GM18907 (cell line): ENCODE data around the gene TMEM106B.

Experiments used
- ATAC-seq: cut with Tn5 transposase; IDR thresholded peaks from one replicate; pipeline ENCODE4 v1.9.1; 2021; ENCODE audit warnings: mild to moderate bottlenecking, moderate library complexity; ENCODE audit not compliant: unreplicated experiment

The TMEM106B gene

DNA sequence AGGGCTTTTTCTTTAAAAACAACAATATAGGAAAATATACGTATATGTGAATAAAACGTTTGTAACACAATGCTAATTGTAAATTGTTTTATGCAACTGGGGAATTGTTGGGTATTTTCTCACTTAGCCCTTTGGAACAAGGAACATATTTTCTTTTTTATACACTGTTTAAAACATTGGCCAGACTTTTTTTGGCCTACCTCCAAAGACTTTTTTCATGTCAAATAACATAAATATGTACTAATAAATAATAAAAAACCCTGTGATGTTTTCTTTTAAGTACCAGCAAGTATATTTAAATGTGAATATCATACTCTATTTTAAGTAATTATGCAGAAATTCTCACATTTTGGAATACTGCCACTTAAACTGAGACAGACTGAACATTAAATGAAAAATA, 15.7 kb downstream of the TMEM106B start:
- ATAC-seq: no peak

DNA sequence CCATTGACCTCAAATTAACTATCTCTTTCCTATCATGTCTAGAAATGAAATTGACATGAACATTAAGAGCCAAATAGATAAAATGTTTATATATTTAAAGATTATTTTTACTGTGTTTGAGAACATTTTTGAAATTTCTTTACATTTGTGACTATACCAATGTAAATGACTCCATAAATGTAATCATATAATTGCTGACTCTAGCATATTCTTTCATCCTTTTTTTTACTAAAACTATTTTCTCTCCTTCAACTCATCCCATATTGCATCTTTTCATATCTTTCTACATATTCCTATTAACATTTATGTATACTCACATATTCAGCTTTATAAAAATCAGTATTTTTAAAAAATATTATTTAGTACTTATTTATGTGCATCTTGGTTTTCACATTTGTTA, 16.9 kb downstream of the TMEM106B start:
- no peak for ATAC-seq

DNA sequence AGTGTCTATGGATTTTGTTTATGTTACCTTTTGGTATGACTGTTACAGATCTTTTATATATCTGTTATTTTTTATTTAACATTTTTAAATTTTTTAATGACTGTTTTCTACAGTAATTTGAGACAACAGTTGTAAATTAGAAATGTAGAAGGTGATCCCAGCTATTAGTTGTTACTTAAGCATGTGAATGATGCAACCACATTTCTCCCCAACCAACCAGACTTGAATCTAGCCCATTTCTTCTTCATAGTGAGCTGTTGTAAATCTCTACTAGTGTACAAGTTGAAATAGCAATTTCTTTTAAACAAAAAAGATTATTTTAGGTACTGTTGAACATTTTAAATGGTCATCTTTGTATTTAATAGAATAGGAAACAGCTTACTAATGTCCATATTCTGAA, 18.0 kb downstream of the TMEM106B start:
- ATAC-seq: no peak

DNA sequence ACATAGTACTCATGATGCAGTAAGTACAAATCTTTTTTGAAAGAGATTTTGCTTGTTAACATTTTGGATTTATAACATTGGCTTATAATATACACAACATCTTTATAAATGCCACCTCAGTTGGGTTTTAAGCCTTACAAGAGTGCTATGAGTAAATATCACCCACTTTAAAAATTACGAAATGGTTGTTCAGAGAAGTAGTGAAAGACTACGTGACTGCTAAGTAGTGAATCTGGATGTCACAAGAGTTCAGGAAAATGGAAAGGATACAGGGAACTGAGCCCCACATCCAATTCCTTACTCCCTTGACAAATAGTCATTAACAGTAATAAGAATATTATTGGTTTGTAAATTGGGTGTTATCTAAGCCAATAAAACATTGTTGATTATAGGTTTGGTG, 20.0 kb downstream of the TMEM106B start:
- no peak for ATAC-seq

DNA sequence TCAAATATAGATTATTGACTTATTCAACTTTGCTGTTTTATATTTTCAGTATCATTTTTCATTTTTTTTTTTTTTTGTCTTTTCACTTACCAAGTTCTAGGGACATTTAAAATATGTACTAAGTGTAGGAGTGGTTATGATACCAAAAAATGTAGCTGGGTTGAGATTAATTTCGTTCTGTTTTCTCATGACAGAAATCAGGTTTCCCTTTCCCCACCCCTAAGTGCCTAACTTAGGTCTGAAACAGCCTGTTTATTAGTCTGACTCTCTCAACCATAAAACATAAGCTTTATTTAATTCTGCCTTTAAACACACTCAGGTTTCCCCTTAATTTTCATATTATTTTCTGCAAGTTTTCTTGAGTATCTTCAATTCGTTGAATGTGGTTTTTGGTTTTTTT, 22.1 kb downstream of the TMEM106B start:
- ATAC-seq: peak; percentile 59

DNA sequence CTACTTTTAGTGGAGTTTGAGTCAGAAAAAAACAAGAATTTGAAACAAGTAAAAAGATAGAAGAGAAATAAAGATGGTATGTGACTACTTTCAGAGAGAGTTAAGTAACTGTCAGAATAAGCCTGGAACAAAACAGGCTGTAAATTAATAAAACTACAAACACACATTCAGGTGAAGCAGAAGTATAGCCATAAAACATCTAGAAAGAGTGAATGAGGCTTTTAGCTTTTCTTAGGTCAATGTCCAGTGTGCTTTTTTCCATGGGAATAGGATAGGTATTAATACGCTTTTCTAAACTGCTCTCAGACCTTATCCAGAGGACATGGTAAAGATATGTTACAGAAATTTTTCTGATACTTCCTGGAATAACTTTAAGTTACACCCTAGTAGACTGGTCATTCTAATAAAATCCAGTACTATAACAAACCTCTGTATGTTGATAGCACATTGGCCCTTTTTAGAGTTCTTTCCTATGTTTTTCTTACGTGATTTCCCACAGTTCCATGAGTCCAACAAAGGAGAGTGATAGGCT, 23.3 kb downstream of the TMEM106B start:
- no peak for ATAC-seq

DNA sequence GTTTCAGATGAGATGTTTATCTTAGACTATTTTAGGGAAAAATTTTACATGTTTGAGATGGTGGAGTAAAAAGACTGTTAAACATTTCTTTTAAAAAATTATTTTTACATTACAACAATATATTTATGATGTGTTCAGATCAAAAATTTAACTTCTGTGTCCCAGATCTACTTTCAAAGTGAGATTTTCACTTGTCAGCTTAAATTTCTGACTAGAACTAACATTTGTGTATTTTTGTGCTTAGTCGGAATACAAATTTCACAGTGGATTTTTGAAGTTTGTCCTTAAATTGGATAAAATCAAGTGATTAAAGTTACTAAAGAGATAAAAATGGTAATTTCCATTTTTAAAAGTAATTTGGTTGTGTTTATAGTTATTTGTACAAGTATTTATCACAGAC, 24.9 kb downstream of the TMEM106B start:
- no peak for ATAC-seq

DNA sequence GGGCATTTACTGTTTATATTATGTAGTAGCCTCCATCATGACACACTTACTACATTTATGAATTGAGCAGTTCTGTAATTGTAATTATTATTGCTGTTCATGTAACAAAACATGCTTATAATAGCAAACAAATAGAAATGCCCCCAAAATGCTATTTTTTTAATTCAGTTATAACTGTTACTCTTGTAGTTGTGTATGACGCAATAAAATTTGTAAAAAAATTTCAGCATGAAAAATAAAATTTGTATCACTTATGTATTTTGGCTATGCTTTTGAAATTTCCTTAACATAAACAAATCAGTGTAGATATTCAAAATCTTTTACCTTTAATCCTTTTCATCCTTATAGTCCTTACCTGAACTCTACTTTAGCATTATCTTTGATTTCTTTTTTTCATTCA, 25.9 kb downstream of the TMEM106B start:
- ATAC-seq: no peak

DNA sequence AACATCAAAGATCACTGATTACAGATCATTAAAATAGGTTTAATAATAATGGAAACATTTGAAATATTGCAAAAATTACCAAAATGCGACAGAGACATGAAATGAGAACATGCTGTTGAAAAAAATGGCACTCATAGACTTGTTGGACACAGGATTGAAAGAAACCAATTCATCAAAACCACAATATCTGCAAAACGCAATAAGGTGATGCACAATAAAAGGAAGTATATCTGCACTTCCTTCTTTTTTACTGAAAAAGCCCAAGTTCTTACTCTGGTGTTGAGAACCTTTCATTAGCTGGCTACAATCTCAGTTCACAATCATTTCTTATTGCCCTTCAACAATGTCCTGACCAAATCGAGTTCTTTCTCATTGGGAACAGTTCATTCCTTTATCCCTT, 28.7 kb downstream of the TMEM106B start:
- ATAC-seq: no peak

DNA sequence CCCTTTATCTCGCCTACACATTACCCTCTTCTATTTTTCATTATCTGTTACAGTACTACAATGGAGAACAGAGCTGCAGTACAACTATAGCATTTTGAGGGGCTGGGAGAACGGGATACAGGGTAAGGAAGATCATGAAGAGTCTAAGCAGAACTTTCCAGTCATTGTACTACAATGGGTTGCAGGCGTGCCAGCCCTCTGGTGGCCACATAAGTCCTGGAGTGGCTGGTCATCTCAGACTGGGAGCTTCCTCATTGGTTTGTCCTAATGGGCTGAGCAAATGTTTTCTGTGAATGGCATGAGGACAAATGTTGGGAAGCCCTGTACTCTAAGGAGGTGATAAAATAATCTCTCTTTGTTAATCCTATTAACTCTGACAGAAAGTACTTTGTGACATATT, 33.0 kb downstream of the TMEM106B start:
- no peak for ATAC-seq

DNA sequence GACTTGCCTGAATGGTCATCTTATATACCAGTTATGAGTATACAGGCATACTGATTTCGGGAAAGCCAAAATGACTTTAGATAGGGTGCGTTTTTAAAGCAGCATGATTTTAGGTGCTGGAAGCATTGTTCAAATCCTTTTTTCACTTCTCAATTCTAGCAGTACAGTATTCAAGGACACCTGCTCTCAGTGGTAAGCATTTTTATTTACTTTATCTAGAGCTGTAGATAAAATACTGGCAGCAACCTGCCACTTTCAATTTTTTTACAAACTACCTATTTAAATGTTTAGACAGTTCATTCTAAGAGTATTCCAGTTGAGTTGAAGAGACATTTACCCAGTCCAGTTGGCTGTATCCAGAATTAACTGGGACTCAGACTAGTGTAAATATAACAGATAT, 33.6 kb downstream of the TMEM106B start:
- ATAC-seq: no peak

DNA sequence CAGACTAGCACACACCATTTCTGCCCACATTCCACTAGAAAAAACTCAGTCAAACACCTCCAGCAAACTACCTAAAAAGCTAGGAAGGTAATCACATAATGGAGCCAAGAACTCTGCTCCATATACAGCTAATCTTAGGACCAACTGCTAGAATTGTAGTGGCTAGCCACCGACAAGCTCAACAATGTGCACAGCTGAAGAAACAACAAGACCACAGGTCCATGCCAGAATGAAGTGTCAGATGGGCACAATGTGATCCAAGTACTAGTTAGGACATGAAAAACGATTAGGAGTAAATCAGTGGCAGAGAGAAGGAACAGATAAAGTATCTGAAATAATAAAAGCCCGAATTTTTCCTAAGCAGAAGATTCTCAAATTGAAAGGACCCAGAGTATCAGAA, 38.6 kb downstream of the TMEM106B start:
- ATAC-seq: no peak

DNA sequence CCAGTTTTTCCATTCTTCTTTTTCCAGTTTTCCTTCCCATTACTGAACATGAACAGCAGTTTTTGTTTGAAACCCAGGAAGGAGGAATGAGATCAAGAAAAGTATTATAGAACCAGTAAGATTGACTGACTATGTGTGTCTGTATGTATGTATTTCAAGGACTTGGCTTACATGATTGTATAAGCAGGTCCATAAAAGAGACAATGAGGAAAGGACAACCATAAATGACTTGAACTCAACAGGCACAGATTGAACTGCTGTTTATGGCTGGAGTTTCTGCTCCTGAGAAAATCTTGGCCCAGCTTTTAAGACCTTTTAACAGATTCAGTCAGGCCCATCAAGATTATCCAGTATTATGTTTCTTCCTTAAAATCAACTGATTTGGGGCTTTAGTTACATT, 39.1 kb downstream of the TMEM106B start:
- ATAC-seq: no peak

DNA sequence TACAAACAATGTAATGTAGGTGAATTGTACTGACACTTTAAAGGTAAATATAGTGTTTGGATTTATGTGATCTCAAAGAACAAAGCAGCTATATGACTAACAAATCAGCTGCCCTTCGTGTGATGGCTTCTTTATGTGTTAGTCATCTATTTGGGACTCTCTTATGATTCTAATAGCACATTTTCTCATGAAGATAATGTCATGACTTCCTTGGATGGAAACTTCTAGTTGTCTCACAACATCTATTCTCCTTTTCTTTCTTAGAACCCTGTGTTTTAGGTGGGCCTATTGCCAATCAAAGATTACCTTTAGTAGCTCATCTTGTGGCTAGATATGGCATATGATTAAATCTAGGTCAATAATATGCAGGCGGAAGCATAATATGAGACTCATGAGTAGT, 45.0 kb downstream of the TMEM106B start:
- ATAC-seq: no peak

DNA sequence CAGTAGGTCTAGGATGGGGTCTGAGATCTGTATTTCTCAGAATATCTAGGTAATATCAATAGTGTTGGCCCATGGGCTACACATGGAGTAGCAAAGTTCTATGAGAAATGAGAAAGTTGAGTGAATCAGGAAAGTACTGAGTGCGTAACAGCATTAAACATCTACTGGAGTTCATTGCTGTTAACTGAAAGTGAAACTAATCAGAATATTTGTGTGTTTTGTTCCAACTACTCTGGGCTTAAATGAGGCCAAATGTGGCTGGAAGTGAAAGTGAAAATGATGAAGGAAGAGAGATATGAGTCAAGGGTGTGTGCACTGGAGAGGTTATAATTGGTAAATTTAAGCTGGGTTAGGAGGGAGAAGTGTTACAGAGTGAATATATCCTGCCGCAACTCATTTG, 46.5 kb downstream of the TMEM106B start:
- ATAC-seq: peak; percentile 100

DNA sequence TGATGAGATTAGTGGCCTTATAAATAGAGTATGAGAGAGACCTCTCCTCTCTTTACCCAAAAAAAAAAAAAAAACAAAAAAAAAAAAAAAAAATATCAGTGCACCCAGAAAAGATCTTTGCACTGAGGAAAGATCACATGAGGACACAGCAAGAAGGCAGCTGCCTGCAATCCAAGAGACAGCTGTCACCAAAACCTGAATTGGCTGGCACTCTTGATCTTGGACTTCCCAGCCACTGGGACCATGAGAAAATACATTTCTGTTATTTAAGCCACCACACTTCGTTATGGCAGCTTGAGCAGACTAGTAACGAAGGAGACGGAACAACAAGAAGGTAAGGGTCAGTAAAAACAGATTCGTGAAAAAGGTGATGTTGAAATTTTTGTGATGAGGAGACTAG, 47.0 kb downstream of the TMEM106B start:
- ATAC-seq: no peak

DNA sequence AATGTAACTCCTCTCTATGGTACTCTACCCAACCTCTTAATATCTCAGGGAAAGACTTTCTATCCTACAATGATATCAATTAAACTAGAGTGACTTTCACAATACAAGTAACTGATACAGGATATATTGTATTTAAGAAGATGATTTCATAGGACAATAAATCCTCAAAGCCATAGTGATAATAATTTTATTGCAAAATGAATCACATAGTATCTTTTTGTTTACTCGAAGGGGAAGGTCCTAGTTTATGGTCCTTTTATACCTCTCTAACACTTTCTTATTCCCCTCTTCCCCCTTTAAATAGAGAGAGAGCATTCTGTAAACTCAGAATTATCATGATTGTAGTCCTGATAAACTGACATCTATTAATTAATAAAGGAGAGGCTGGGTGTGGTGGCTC, 56.4 kb downstream of the TMEM106B start:
- no peak for ATAC-seq

DNA sequence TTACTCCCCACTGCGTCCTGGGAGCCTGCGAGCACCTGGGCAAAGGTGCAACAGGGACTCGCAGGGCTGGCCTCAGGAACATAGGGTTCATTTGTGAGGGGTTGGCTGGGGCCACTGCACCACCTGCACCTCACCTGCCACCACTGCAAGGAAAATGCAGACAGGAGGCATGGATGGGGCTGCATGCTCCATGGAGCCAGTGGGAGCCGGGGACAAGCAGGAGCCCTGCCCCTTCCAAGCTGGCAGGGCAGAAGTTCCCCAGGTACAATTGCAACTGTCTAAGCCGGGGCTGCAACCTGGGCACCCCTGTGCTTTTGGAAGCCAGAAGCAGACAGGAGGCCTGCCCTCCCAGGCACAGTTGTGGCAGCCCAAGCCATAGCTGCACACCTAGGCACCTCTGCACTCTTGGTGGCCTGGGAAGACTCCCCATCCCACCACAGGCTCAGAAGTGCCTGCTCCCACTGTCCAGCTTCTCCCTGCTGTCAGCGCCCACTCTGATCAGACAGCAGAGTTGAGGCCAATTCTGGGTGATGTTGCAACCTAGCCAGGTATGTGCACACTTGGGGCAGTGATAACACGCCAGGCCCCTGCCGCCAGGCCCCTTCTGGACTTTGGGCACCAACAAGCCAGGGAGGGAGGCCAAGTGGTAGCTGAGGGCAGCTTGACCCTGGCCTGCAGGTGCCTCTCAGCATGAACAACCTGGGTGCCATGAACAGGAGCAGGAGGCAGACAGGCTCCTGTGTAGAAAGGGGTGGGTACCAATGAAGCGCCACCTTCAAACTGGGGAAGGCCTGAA, 58.2 kb downstream of the TMEM106B start:
- no peak for ATAC-seq

DNA sequence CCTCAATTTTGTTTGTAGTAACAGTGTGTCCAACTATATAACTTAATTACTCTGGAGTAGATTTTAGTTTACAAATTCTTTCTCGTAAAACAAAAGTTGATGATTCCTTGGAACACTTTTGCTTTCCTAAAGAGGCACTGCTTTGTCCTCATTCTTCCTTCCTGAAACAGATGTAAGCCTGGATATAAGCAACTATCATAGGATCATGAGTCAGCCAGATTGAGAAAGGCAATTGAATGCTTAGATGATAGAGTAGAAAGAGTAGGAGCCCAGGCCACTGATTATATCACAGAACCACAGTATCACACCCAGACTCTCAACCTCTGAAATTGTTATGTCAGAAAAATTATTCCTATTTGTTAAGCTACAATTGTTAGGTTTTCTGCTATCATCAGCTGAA, 69.9 kb downstream of the TMEM106B start:
- no peak for ATAC-seq

DNA sequence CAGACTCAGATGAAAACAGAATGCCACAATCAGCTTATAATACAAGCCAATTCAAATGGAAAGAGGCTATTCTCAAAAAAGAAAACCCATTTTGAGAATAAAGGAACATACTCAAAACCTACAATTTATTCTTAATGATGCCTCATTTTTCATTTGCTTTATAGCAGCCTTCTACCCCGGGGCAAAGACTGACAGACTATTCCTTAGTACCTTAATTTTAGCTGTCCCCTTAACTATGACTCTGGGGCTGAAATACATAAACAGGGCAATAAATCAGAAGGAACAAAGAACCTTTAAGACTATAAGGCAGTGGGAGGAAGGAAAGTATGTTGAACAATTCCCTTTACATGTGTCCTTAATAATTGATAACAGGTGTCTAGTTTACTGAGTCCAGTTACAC, 76.8 kb downstream of the TMEM106B start:
- no peak for ATAC-seq

DNA sequence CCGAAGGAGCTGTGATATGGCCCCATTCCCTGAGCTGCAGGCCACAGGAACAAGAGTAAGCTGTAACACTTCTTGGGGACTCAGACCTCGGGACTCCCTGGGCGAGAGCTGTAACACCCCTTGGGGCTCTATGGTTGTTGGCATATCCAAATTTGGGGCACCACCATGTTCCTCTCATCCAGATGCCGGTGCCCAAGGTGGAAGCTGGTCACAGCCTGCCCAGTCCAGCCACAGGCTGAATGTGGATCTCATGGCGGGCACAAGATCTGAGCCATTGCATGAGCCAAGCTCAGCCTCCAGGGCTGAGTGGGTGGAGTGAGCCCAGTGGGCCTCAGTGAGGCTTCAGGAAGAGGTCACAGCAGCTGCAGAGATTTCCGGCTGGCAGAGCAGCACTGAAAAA, 78.9 kb downstream of the TMEM106B start:
- no peak for ATAC-seq

DNA sequence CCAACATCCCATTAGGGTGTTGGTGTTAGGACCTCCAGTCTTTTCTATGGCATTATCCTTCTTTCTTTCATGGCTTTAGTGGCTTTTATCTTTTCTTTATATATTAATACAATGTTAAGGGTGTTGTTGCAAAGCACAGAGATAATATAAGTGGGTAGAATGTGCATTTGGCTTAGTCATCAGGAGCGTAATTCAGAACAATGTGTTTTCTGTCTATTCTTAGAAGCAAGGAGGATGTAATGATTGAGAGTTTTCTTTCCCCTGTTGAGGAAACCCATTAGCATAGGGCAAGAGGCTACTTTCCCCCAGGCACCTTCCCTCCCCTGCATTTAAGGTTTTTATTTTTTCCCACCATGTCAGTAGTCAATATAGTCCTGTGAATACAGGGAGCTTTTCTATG, 79.7 kb downstream of the TMEM106B start:
- no peak for ATAC-seq

DNA sequence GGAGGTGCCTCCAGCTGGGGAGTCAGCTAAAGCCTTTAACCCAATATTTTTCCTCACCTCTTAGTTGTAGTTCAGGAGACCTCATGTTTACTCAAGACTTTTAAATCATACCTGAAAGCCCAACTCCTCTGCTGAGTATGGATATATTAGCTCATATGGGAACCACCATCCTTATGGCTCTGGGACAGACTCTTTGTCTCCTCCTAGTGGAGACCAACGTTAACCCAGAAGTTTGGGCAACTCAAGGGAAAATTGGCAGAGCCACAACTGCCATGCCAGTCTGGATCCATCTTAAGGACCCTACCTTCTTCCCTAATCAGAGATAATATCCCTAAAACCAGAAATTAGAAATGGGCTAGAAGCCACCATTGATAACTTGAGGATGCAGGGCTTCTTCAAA, 80.8 kb downstream of the TMEM106B start:
- ATAC-seq: no peak
